Measurements from ENCODE around the gene KLK1.
A peak's percentile ranks its signal among the peaks of the same experiment; 100 is the strongest.

The KLK1 gene

GRCh38 chr19:50808856-50809255, 14.7 kb downstream of the KLK1 start:
- TF ChIP-seq CTCF (conservative IDR thresholded peaks at IDR 0.05), result no peak
- no peak overlapping the region for H3K27ac ChIP-seq

DNA sequence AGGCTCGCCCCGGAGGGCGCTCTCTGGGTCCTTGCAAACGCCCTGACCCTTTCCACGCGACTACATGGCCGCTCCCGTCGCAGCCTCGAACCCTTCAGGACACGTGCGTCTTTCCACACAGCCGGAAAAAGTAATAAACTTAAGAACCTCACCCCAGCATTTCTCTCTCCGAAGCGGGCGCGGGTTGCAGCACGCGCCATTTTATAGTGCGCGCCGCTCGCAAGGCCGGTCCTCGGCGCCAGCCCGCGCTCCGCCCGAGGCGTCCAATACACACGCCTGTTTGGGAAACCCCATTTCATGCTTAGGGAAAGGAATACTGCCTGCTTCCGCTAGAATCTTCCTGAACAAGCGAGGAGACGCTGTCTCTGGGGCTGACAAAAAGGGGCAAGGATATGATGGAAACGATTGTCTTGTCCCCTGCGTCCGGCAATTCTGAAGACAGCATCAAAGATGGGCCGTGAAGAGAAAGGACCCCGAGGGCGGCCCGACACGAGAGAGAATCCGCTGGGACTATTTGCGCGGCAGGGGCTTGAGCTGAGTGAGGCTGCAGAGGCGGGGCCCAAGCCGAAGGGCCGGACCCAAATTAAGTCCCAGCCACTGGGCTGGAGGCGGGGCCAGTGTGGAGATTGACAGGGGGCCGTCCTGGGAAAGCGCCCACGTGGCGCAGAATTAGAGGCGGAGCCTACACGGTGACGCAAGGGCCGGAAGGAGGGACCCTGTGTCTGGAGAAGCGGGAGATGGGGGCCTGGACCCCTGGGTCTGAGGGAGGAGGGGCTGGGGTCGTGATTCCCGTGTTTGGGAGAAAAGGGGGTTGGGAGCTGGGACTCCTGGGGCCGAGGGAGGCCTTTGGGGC, 18.9 kb downstream of the KLK1 start:
- no peak for TF ChIP-seq CTCF (conservative IDR thresholded peaks at IDR 0.05)
- peak overlapping the region; percentile 99 for H3K27ac ChIP-seq

- H3K27ac ChIP-seq, result peak overlapping the region; percentile 99
- no peak for TF ChIP-seq CTCF (conservative IDR thresholded peaks at IDR 0.05)
Measured at GRCh38 chr19:50803633-50804419, 19.8 kb downstream of the KLK1 start.

GRCh38 chr19:50801107-50801506, 22.5 kb downstream of the KLK1 start:
- peak overlapping the region; percentile 99 for H3K27ac ChIP-seq
- no peak for TF ChIP-seq CTCF (conservative IDR thresholded peaks at IDR 0.05)

DNA sequence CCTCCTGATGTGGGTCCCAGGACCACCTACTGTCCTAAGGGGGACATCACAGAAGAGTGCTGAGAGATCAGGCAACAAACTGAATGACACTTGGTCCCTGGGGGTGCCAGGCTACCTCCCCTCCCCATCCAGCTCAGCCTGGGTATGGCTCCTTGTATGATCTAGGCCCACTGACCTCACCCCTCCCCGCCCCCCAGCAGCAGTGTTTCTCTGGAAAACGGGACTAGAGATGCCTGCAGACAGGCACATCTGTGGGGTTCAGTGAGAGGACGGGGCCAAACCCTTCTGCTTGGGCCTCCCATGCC, 24.1 kb downstream of the KLK1 start:
- no peak for TF ChIP-seq CTCF (conservative IDR thresholded peaks at IDR 0.05)
- H3K27ac ChIP-seq, result peak overlapping the region; percentile 99

- no peak for TF ChIP-seq CTCF (conservative IDR thresholded peaks at IDR 0.05)
Measured at GRCh38 chr19:50798659-50799546, 24.7 kb downstream of the KLK1 start.

More at GRCh38 chr19:50798659-50799546, 24.7 kb downstream of the KLK1 start:
- peak overlapping the region; percentile 99 for H3K27ac ChIP-seq
